NCI-H446 (cell line): ENCODE results near the gene KRT36.

ENCODE experiments used
- DNase-seq, 2 experiments: peaks; one replicate each; lab custom pipeline; 2025; lab: John Stamatoyannopoulos, UW

Gene KRT36

GRCh38 chr17:41439375-41439774, 50.3 kb downstream of the KRT36 start:
- DNase-seq: no peak

- DNase-seq: no peak
Observed at GRCh38 chr17:41437769-41438168, 51.9 kb downstream of the KRT36 start.

GRCh38 chr17:41437254-41437653, 52.5 kb downstream of the KRT36 start:
- DNase-seq: no peak
